Measurements from ENCODE around the gene HSPB1.

HSPB1 gene

GRCh38 chr7:76281006-76281705 lies 21.3 kb upstream of the HSPB1 start:
- no peak for TF ChIP-seq CTCF (IDR thresholded peaks at IDR 0.05; ENCODE audit: low read depth, low read length)
- in situ Hi-C loops (cut with HindIII; ENCODE audit: low sequenced_read_pairs) = no loop called here
- H3K4me3 ChIP-seq (ENCODE audit: low read depth, low read length) = peak overlapping the region; percentile 7
- no peak for DNase-seq (ENCODE audit: low read depth, low spot score)

GRCh38 chr7:76281706-76282343 lies 20.6 kb upstream of the HSPB1 start:
- TF ChIP-seq CTCF (IDR thresholded peaks at IDR 0.05; ENCODE audit: low read depth, low read length) = no peak
- DNase-seq (ENCODE audit: low read depth, low spot score) = no peak
- in situ Hi-C loops (cut with HindIII; ENCODE audit: low sequenced_read_pairs) = no loop called here
- H3K4me3 ChIP-seq (ENCODE audit: low read depth, low read length) = peak overlapping the region; percentile 20

GRCh38 chr7:76282344-76283253 lies 19.9 kb upstream of the HSPB1 start:
- H3K4me3 ChIP-seq (ENCODE audit: low read depth, low read length) = peak overlapping the region; percentile 20
- TF ChIP-seq CTCF (IDR thresholded peaks at IDR 0.05; ENCODE audit: low read depth, low read length) = no peak
- in situ Hi-C loops (cut with HindIII; ENCODE audit: low sequenced_read_pairs) = no loop called here
- DNase-seq (ENCODE audit: low read depth, low spot score) = no peak

- DNase-seq (ENCODE audit: low read depth, low spot score) = no peak
- no peak for TF ChIP-seq CTCF (IDR thresholded peaks at IDR 0.05; ENCODE audit: low read depth, low read length)
- in situ Hi-C loops (cut with HindIII; ENCODE audit: low sequenced_read_pairs) = no loop called here
- H3K4me3 ChIP-seq (ENCODE audit: low read depth, low read length) = no peak overlapping the region
Observed at GRCh38 chr7:76283254-76284159, 19.0 kb upstream of the HSPB1 start.

GRCh38 chr7:76285604-76286374 lies 16.7 kb upstream of the HSPB1 start:
- no peak overlapping the region for H3K4me3 ChIP-seq (ENCODE audit: low read depth, low read length)
- DNase-seq (ENCODE audit: low read depth, low spot score) = no peak
- in situ Hi-C loops (cut with HindIII; ENCODE audit: low sequenced_read_pairs) = no loop called here
- TF ChIP-seq CTCF (IDR thresholded peaks at IDR 0.05; ENCODE audit: low read depth, low read length) = no peak

Measured in astrocyte of the spinal cord (primary cell).